Prostate gland (tissue), 2 donors: Measurements from ENCODE around the gene ATXN7.

Experiments
- CTCF ChIP-seq, 4 experiments: fragments of 200-600 bp in 2 of 4; fragments of 450-650 bp in 2 of 4; sonication (generic) in 2 of 4; IDR thresholded peaks; 1 replicate in 3 of 4; 2 replicates in 1 of 4; pipeline ENCODE4 v1.5.1; 2016 to 2019; ENCODE audit warnings: antibody characterized with exemption in 4 of 4, mild to moderate bottlenecking in 2 of 4, moderate library complexity in 2 of 4
- POLR2A ChIP-seq: fragments of 450-650 bp; IDR thresholded peaks from one replicate; pipeline ENCODE4 v1.6.1; 2016; ENCODE audit warnings: antibody characterized with exemption, mild to moderate bottlenecking
- POLR2AphosphoS5 ChIP-seq: sonication (generic); formaldehyde crosslinking; IDR thresholded peaks from one replicate; pipeline ENCODE4 v1.6.1; 2017; ENCODE audit warnings: antibody characterized with exemption

GRCh38 chr3:63860776-63861175 lies 2.9 kb upstream of the ATXN7 start:
- no peak for TF ChIP-seq CTCF (IDR thresholded peaks at IDR 0.05)
- no peak for TF ChIP-seq POLR2A
- no peak for TF ChIP-seq POLR2AphosphoS5
